ENCODE results near the gene ZNF681. TPM values are rescaled to one million over a fixed set of nuclear protein-coding genes. Genes with fewer than 3 reads are reported as not detected.

Gene ZNF681
- total and polyA plus RNA-seq, 10 of the 15 experiments (the other 5 are each of a cell fraction or from before 2014, with no cell fraction given): 0.11 to 0.41 (median 0.24) TPM; not detected in 1

GRCh38 chr19:23771761-23772674 lies 13.3 kb upstream of the ZNF681 start:
- intact Hi-C loops (cut with micrococcal nuclease; ENCODE audit: unreplicated experiment): no loop called here
- ATAC-seq (no peak), DNase-seq (ENCODE audit: low read depth, low spot score) (no peak), FAIRE-seq (no peak)
- no peak overlapping the region for H3K9ac ChIP-seq (ENCODE audit: control insufficient read depth, insufficient read depth, low read length)
- H3K36me3 ChIP-seq (ENCODE audit: control insufficient read depth in 2 of 2, insufficient read depth in 2 of 2, low read length in 1 of 2): no peaks in the 10 kb centered on the region
- in situ Hi-C loops (cut with MboI): no loop called here
- no peaks in the 10 kb centered on the region for H3K27me3 ChIP-seq (replicated peaks in 1 of 2; ENCODE audit: control insufficient read depth in 2 of 2, insufficient read depth in 2 of 2, low read length in 1 of 2)
- H4K20me1 ChIP-seq (ENCODE audit: control insufficient read depth, insufficient read depth): no peaks in the 10 kb centered on the region
- ChIA-PET SMC1A (ENCODE audit: uncharacterized antibody, unreplicated experiment) (no interaction called here), CTCF (no interaction called here), RAD21 (ENCODE audit: unreplicated experiment) (no interaction called here), POLR2A (no interaction called here)
- no peaks in the 10 kb centered on the region for H3K4me1 ChIP-seq (ENCODE audit: control insufficient read depth, insufficient read depth, low read length)
- TF ChIP-seq IRF5 (IDR thresholded peaks at IDR 0.05; ENCODE audit: borderline replicate concordance) (no peak), IKZF2 (IDR thresholded peaks at IDR 0.05) (no peak), RELA (IDR thresholded peaks at IDR 0.05; ENCODE audit: borderline replicate concordance, partially characterized antibody) (no peak), ZZZ3 (IDR thresholded peaks at IDR 0.05; ENCODE audit: control insufficient read depth, insufficient read length, low read depth) (no peak), SREBF2 (IDR thresholded peaks at IDR 0.05; ENCODE audit: low read length) (no peak), FOXM1 (IDR thresholded peaks at IDR 0.05; ENCODE audit: low read depth, low read length) (no peak), TARDBP (IDR thresholded peaks at IDR 0.05; ENCODE audit: borderline replicate concordance) (no peak), DPF2 (IDR thresholded peaks at IDR 0.05) (no peak), SMAD1 (IDR thresholded peaks at IDR 0.05; ENCODE audit: low read depth, partially characterized antibody) (no peak), MYB (IDR thresholded peaks at IDR 0.05; ENCODE audit: borderline replicate concordance, low read depth, low read length) (no peak), POLR2A (IDR thresholded peaks at IDR 0.05; ENCODE audit: low read depth, low read length) (no peak)
- 94% methylated on average over 4 of the region's 4 CpGs for WGBS (ENCODE audit: insufficient coverage, insufficient replicate concordance, low lambda C conversion rate, missing lambda C conversion rate)
- no peak overlapping the region for H3K27ac ChIP-seq (ENCODE audit: control insufficient read depth, insufficient read depth)
- no TSS peak for BruUV-seq (replicated peaks)
- no peak overlapping the region for H3K4me3 ChIP-seq
- no peaks in the 10 kb centered on the region for H3K79me2 ChIP-seq (ENCODE audit: control insufficient read depth, insufficient read depth, low read length)
- no peaks in the 10 kb centered on the region; the same call in 2 of the 3 replicates for H3K9me3 ChIP-seq (replicated peaks; ENCODE audit: control insufficient read depth, insufficient read depth, low read length)
- no peak overlapping the region for H2AFZ ChIP-seq (ENCODE audit: control insufficient read depth, low read depth, low read length)
- no peak overlapping the region for H3K4me2 ChIP-seq (ENCODE audit: control insufficient read depth, insufficient read depth)
